ENCODE results near the gene ROR1.

- no peak for TF ChIP-seq CTCF (IDR thresholded peaks at IDR 0.05)
- no peak for TF ChIP-seq USF2 (IDR thresholded peaks at IDR 0.05; ENCODE audit: borderline replicate concordance, low read depth, low read length)
- TF ChIP-seq REST (IDR thresholded peaks at IDR 0.05; ENCODE audit: low read depth, low read length), result no peak
- no peak for TF ChIP-seq EZH2phosphoT487 (IDR thresholded peaks at IDR 0.05; ENCODE audit: borderline replicate concordance, low read depth)
- no peak for TF ChIP-seq GATA2 (CRISPR knock-in tag; IDR thresholded peaks at IDR 0.05)
- TF ChIP-seq FOXM1 (IDR thresholded peaks at IDR 0.05; ENCODE audit: low read depth), result no peak
- no peak for TF ChIP-seq RCOR1 (IDR thresholded peaks at IDR 0.05; ENCODE audit: low read length)
These were observed 16.2 kb downstream of the ROR1 start for GRCh38 chr1:63789856-63790605.
